ENCODE measurements around the gene GSK3B.
"Not testable (repeated sequence)": the region's sequence is repeated elsewhere in the genome, so short reads cannot be mapped to it uniquely, and the experiment has no call there.

The GSK3B gene

GRCh38 chr3:120053647-120054046, 40.6 kb downstream of the GSK3B start:
- not testable (repeated sequence) for DNase-seq (ENCODE audit: low read depth)

GRCh38 chr3:120052677-120053076, 41.6 kb downstream of the GSK3B start:
- no peak for DNase-seq (ENCODE audit: low read depth)

GRCh38 chr3:120052225-120052624, 42.0 kb downstream of the GSK3B start:
- DNase-seq (ENCODE audit: low read depth) = no peak

- DNase-seq (ENCODE audit: low read depth) = not testable (repeated sequence)
Measured at GRCh38 chr3:120051570-120051969, 42.7 kb downstream of the GSK3B start.

GRCh38 chr3:120049881-120050539, 44.2 kb downstream of the GSK3B start:
- no peak for DNase-seq (ENCODE audit: low read depth)

GRCh38 chr3:120049072-120049471, 45.2 kb downstream of the GSK3B start:
- DNase-seq (ENCODE audit: low read depth) = no peak

GRCh38 chr3:120048355-120049041, 45.7 kb downstream of the GSK3B start:
- no peak for DNase-seq (ENCODE audit: low read depth)

- DNase-seq (ENCODE audit: low read depth) = no peak
Measured at GRCh38 chr3:120047686-120048085, 46.6 kb downstream of the GSK3B start.

- no peak for DNase-seq (ENCODE audit: low read depth)
Measured at GRCh38 chr3:120040813-120041377, 53.4 kb downstream of the GSK3B start.

- DNase-seq (ENCODE audit: low read depth) = no peak
Measured at GRCh38 chr3:120039642-120040610, 54.3 kb downstream of the GSK3B start.

GRCh38 chr3:120033596-120033995, 60.7 kb downstream of the GSK3B start:
- no peak for DNase-seq (ENCODE audit: low read depth)

- no peak for DNase-seq (ENCODE audit: low read depth)
Measured at GRCh38 chr3:120031561-120031960, 62.7 kb downstream of the GSK3B start.

GRCh38 chr3:120029749-120030148, 64.5 kb downstream of the GSK3B start:
- DNase-seq (ENCODE audit: low read depth) = no peak

GRCh38 chr3:120028271-120029047, 65.8 kb downstream of the GSK3B start:
- DNase-seq (ENCODE audit: low read depth) = no peak

- DNase-seq (ENCODE audit: low read depth) = no peak
Measured at GRCh38 chr3:120027226-120027625, 67.0 kb downstream of the GSK3B start.

- no peak for DNase-seq (ENCODE audit: low read depth)
Measured at GRCh38 chr3:120025520-120025919, 68.7 kb downstream of the GSK3B start.

GRCh38 chr3:120024103-120024502, 70.1 kb downstream of the GSK3B start:
- DNase-seq (ENCODE audit: low read depth) = no peak

- no peak for DNase-seq (ENCODE audit: low read depth)
Measured at GRCh38 chr3:120022729-120023128, 71.5 kb downstream of the GSK3B start.

- no peak for DNase-seq (ENCODE audit: low read depth)
Measured at GRCh38 chr3:120021523-120021922, 72.7 kb downstream of the GSK3B start.

GRCh38 chr3:120018299-120018698, 75.9 kb downstream of the GSK3B start:
- no peak for DNase-seq (ENCODE audit: low read depth)

GRCh38 chr3:120017692-120018091, 76.6 kb downstream of the GSK3B start:
- DNase-seq (ENCODE audit: low read depth) = no peak

Data from activated T-cell treated with anti-CD3 and anti-CD28 coated beads for 1 hour (primary cell).